ENCODE results near the gene YBEY.
"Not testable (repeated sequence)": the region's sequence is repeated elsewhere in the genome, so short reads cannot be mapped to it uniquely, and the experiment has no call there.

The YBEY gene

GRCh38 chr21:46285761-46286647 lies at the start of gene YBEY:
Gene YBEY (plus strand): TSS chr21:46286342. CDS start chr21:46286914, 572 bp downstream.
- peak; percentile 79 for DNase-seq

DNA sequence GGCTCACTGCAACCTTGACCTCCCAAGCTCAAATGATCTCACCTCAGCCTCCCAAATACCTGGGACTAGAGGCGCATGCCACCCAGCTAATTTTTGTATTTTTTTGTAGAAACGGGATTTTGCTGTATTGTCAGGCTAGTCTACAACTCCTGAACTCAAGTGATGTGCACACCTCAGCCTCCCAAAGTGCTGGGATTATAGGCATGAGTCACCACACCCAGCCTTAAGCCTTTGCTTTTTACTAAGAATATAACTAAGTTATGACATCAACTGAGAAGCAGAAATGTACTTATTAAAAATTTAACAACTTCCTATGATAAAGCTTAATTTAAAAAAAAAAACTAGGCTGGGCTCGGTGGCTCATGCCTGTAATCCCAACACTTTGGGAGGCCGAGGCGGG lies 48.7 kb upstream of the YBEY start:
- no peak for DNase-seq

DNA sequence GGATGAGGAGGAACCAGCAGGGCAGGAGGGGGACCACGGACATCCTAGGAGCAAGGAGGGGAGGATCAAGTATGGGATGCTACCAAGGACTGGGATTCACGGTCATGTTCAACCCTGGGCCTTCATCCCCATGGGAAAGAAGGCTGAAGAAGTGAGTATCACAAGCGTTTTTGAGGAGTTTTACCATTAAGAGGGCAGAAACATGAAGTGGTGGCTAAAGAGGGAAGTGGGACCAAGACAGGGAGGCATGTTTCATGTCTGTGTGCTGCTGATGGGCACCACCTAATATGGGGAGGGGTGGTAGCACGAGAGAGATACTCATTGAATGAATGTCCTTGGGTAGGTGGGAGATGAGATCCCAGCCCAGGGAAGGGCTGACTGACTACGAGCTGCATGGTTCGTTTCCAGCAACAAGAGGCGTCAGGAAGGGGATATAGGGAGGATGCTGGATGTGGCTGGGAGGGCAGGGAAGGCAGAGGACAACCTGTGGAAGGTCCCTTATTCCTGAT lies 46.3 kb upstream of the YBEY start:
- no peak for DNase-seq

DNA sequence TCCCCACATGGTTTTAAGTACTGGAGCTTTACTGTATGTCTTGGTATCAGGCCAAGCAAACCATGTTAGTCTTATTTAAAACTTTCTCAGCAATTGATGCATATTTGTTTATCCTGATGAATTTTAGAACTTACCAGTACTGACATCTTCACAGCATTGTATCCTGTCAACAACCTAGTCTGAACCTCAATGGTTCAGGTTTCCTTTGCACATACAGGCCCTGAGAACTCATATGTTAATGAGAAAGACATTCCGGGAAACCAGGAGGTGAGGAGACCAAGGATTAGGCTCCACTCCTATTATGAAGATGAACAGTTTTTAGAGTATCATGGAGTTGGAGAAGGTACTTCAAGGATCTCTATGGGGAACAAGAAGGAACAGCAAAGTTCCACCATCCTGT lies 44.6 kb upstream of the YBEY start:
- not testable (repeated sequence) for DNase-seq

DNA sequence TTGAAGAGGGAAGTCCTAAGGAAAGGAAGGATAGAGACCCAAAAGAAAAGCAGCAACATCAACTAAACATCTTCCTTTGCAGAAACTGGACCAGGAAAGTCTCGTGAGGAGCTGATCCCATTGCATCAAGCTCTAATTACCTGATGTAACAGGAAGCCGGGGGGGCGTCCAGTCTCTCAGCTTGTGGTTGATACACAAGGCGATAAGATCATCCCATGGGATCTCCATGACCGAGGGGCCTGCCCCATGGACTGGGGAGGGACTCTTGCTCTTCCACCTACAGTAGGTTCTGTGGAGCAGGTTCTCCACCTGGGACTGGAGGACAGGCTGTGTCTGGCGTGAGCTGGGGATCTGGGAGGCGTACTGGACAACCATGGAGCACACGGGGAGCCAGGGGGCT lies 42.8 kb upstream of the YBEY start:
- no peak for DNase-seq

- no peak for DNase-seq
Measured at GRCh38 chr21:46243960-46244361, 42.2 kb upstream of the YBEY start.

GRCh38 chr21:46244602-46245001 lies 41.5 kb upstream of the YBEY start:
- no peak for DNase-seq

GRCh38 chr21:46245213-46245915 lies 40.8 kb upstream of the YBEY start:
- no peak for DNase-seq

GRCh38 chr21:46246345-46246744 lies 39.8 kb upstream of the YBEY start:
- no peak for DNase-seq

- no peak for DNase-seq
Measured at GRCh38 chr21:46247699-46248421, 38.3 kb upstream of the YBEY start.

DNA sequence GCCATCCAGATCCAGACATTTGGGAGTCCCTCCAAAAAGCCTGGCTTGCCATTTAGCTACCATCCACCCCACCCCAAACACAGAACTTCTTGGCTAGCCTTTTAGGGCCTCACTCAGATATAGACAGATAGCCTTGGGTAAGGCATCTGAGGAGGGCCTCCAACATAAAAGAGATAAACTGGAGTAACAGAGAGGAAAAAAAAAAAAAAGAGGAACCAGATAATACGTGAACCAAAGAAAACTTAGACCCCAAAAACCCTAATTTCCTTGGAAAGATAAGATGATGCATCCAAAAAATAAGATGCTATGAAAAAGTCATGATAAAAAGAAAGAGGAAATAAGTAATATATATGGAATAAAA lies 37.7 kb upstream of the YBEY start:
- DNase-seq = no peak

- no peak for DNase-seq
Measured at GRCh38 chr21:46248827-46249226, 37.3 kb upstream of the YBEY start.

GRCh38 chr21:46250146-46250725 lies 35.9 kb upstream of the YBEY start:
- no peak for DNase-seq

DNA sequence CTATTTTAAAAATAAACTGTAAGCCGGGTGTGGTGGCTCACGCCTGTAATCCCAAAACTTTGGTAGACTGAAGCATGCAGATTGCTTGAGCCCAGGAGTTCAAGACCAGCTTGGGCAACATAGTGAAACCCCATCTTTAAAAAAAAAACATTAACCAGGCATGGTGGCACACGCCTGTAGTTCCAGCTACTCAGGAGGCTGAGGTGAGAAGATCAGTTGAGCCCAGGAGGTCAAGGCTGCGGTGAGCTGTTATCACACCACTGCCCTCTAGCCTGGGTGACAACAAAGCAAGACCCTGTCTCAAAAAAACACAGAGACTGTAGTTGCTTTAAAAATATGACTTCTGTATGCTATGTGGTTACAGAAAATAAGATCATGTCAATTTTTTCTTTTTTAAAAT lies 33.3 kb upstream of the YBEY start:
- DNase-seq = no peak

- DNase-seq = peak; percentile 12
Measured at GRCh38 chr21:46253610-46254124, 32.5 kb upstream of the YBEY start.

GRCh38 chr21:46254208-46254975 lies 31.8 kb upstream of the YBEY start:
- no peak for DNase-seq

DNA sequence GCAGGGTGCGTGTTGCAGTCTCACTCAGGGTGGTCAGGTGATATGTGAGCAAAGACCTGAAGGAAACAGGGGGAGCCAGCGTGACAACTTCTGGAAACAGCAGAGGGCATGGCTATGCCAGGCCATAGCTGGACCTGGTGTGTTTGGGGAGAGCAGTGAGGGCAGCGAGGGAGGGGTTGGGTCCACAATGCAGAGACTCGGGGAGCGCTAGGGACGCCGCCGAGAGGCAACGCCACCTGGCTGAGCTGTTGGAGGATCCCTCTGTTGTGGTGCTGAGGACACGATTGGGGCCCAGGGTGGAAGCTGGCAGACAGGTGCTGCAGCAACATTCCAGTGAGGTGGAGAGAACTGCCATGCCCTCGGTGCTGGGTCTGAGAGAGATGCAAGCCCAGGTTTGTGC lies 31.0 kb upstream of the YBEY start:
- no peak for DNase-seq

- no peak for DNase-seq
Measured at GRCh38 chr21:46255758-46256337, 30.3 kb upstream of the YBEY start.

GRCh38 chr21:46256501-46256994 lies 29.6 kb upstream of the YBEY start:
- DNase-seq = no peak

DNA sequence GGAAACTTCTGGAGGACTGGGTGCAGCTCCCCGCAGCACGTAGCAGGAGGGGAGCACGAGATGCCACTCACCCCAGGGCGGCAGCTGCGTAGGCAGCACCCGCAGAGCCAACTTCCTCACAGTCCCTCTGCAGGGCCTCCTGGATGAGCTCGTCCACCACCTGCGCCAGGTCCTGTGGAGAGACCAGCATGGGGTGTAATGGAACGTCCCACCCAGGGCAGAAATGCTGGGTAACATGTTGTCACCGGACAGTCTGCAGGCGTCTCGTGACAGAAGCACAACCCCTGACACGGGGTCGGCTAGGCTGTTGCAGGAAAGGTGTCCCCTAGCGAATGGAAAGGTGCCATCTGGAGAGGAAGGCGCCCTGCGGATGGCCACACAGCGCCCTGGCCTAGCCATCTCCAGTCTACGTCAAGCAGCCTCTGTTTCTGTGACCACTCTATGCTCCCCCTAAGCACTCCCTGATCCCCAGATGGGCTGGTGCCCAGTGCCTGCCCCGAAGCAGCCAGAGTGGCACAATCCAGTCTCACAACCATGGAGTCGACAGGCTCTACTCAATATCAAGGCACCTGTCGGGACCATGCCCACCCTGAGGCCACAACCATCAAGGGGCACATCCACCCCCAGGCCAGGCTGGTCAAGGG lies 22.0 kb upstream of the YBEY start:
- DNase-seq = no peak

GRCh38 chr21:46264690-46265144 lies 21.4 kb upstream of the YBEY start:
- no peak for DNase-seq

Data from KG1 (cell line).